ENCODE results near the gene TNF.

DNA sequence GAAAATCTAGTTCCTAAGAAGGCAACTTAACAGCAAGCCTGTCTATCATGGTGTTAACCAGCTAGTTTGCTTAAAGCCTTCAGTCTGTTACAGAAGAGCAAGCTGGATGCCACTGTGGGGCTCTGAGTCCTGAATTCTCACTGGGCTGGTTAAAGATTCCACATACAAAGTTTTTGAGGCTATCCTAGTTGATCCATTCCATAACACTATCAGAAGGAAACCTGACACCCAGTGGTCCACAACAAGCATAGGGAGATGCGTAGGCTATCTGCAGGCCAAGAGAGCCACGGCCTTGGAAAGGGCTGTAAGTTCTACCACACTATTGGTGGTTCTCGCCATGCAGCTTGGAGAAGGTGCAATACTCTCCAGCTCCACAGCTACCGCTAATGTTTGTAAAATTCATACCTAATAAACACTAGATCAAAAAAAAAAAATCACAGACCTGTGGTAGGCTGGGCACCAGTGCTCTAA lies 47.0 kb upstream of the TNF start:
- TF ChIP-seq, protein P1, sequence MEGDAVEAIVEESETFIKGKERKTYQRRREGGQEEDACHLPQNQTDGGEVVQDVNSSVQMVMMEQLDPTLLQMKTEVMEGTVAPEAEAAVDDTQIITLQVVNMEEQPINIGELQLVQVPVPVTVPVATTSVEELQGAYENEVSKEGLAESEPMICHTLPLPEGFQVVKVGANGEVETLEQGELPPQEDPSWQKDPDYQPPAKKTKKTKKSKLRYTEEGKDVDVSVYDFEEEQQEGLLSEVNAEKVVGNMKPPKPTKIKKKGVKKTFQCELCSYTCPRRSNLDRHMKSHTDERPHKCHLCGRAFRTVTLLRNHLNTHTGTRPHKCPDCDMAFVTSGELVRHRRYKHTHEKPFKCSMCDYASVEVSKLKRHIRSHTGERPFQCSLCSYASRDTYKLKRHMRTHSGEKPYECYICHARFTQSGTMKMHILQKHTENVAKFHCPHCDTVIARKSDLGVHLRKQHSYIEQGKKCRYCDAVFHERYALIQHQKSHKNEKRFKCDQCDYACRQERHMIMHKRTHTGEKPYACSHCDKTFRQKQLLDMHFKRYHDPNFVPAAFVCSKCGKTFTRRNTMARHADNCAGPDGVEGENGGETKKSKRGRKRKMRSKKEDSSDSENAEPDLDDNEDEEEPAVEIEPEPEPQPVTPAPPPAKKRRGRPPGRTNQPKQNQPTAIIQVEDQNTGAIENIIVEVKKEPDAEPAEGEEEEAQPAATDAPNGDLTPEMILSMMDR (IDR thresholded peaks at IDR 0.05): no peak
- TF ChIP-seq POLR2A (IDR thresholded peaks at IDR 0.05): no peak

All from Peyer's patch (tissue), 4 donors.